HS-27A (cell line): ENCODE data around the gene FOXN1.
"Not testable (repeated sequence)": the region's sequence is repeated elsewhere in the genome, so short reads cannot be mapped to it uniquely, and the experiment has no call there.

Experiments used
- DNase-seq: peaks from one replicate; pipeline ENCODE4 v3.0.0-alpha.2; 2012; ENCODE audit warnings: low read depth, missing footprints

The FOXN1 gene

GRCh38 chr17:28500712-28501379 is 5.3 kb upstream of the FOXN1 start:
- DNase-seq = no peak

GRCh38 chr17:28501421-28502284 is 4.5 kb upstream of the FOXN1 start:
- DNase-seq = no peak

GRCh38 chr17:28503420-28503819 is 2.7 kb upstream of the FOXN1 start:
- DNase-seq = no peak

GRCh38 chr17:28506763-28507487 is 777 bp downstream of the FOXN1 start:
- DNase-seq = no peak

- DNase-seq = no peak
Observed at GRCh38 chr17:28507567-28508203, 1.5 kb downstream of the FOXN1 start.

- DNase-seq = no peak
Observed at GRCh38 chr17:28508211-28508724, 2.1 kb downstream of the FOXN1 start.

GRCh38 chr17:28509789-28510188 is 3.6 kb downstream of the FOXN1 start:
- no peak for DNase-seq

- DNase-seq = no peak
Observed at GRCh38 chr17:28511858-28512461, 5.8 kb downstream of the FOXN1 start.

- DNase-seq = no peak
Observed at GRCh38 chr17:28513476-28513875, 7.3 kb downstream of the FOXN1 start.

GRCh38 chr17:28514561-28515002 is 8.4 kb downstream of the FOXN1 start:
- DNase-seq = no peak

GRCh38 chr17:28515518-28515917 is 9.4 kb downstream of the FOXN1 start:
- no peak for DNase-seq

GRCh38 chr17:28518132-28518531 is 12.0 kb downstream of the FOXN1 start:
- no peak for DNase-seq

- DNase-seq = no peak
Observed at GRCh38 chr17:28518578-28518977, 12.4 kb downstream of the FOXN1 start.

- DNase-seq = no peak
Observed at GRCh38 chr17:28519236-28519635, 13.1 kb downstream of the FOXN1 start.

- no peak for DNase-seq
Observed at GRCh38 chr17:28520687-28521086, 14.5 kb downstream of the FOXN1 start.

- DNase-seq = no peak
Observed at GRCh38 chr17:28521311-28522085, 15.3 kb downstream of the FOXN1 start.

GRCh38 chr17:28522281-28522680 is 16.1 kb downstream of the FOXN1 start:
- not testable (repeated sequence) for DNase-seq

- DNase-seq = no peak
Observed at GRCh38 chr17:28523186-28523585, 17.0 kb downstream of the FOXN1 start.

- no peak for DNase-seq
Observed at GRCh38 chr17:28523876-28524275, 17.7 kb downstream of the FOXN1 start.
